Lung (tissue), 12 donors: ENCODE results near the gene AAMP. TPM values are rescaled to one million over a fixed set of nuclear protein-coding genes. Genes with fewer than 3 reads are reported as not detected.

ENCODE experiments used
- ATAC-seq: fragments of 200-7000 bp; cut with Tn5 transposase; one replicate; pipeline ENCODE4 v1.9.1; 2020; ENCODE audit warnings: moderate number of reproducible peaks; ENCODE audit not compliant: insufficient read depth, low FRiP score
- DNase-seq, 3 donors: peaks; one replicate each; pipeline ENCODE4 v3.0.0-alpha.2; 2013 to 2017
- H3K27ac ChIP-seq, 2 donors: one replicate each; pipeline ENCODE4 v1.5.1; 2013; ENCODE audit warnings: mild to moderate bottlenecking in 2 of 2, moderate library complexity in 2 of 2, control low read depth in 1 of 2, inconsistent platforms in 1 of 2, low read depth in 1 of 2, low read length in 1 of 2
- H3K27me3 ChIP-seq, 3 donors: one replicate each; pipeline ENCODE4 v1.5.1; 2013; ENCODE audit warnings: low read length in 2 of 3; ENCODE audit not compliant: control insufficient read depth in 3 of 3, insufficient read depth in 3 of 3
- H3K36me3 ChIP-seq, 4 donors: one replicate each; pipeline ENCODE4 v1.5.1; 2013; ENCODE audit warnings: low read length in 4 of 4, mild to moderate bottlenecking in 1 of 4, moderate library complexity in 1 of 4; ENCODE audit not compliant: control insufficient read depth in 4 of 4, insufficient read depth in 4 of 4
- H3K4me1 ChIP-seq, 5 donors: one replicate each; pipeline ENCODE4 v1.5.1; 2013; ENCODE audit warnings: low read length in 5 of 5, mild to moderate bottlenecking in 2 of 5, moderate library complexity in 1 of 5; ENCODE audit not compliant: control insufficient read depth in 5 of 5, insufficient read depth in 5 of 5
- H3K4me3 ChIP-seq: one replicate; pipeline ENCODE4 v1.5.1; 2013; ENCODE audit warnings: mild to moderate bottlenecking, control low read depth, moderate library complexity
- H3K9ac ChIP-seq, 2 donors: one replicate each; pipeline ENCODE4 v1.5.1; 2013; ENCODE audit warnings: low read length in 2 of 2, control low read depth in 1 of 2; ENCODE audit not compliant: insufficient read depth in 1 of 2
- H3K9me3 ChIP-seq, 4 donors: one replicate each; pipeline ENCODE4 v1.5.1; 2013; ENCODE audit warnings: low read length in 3 of 4, mild to moderate bottlenecking in 1 of 4, moderate library complexity in 1 of 4; ENCODE audit not compliant: control insufficient read depth in 4 of 4, insufficient read depth in 3 of 4
- WGBS, 2 donors: extraction: QIAGEN DNeasy Blood & Tissue Kit; methylation state at CpG; one replicate each; pipeline ENCODE4 v1.1.7; 2013; 5-methylcytosine and 5-hydroxymethylcytosine counted together
- polyA plus RNA-seq, 2 donors: library from polyadenylated mRNA; stranded (reverse); fragments of 200-250 nt; gene quantifications; one replicate each; pipeline ENCODE4 v1.2.1, GENCODE V29; 2013
- total RNA-seq, 2 donors: library from RNA; depleted of rRNA in 1 of 2; stranded (reverse); fragments of >200 nt in 1 of 2; gene quantifications; one replicate each; pipeline ENCODE4 v1.2.1, GENCODE V29; 2014 to 2021
- TF ChIP-seq, protein P1 (sequence below): IDR thresholded peaks from 2 replicates; pipeline ENCODE4 v1.5.1; 2012; ENCODE audit warnings: mild to moderate bottlenecking; ENCODE audit errors: control extremely low read depth, extremely low read depth
- donor health status: control.
- donor health status: control.
- donor health status: Bipolar disorder and iron deficiency.
- donor health status: healthy.
- donor health status: DM: yes; HTN: yes; CAD: no.

The AAMP gene
- total and polyA plus RNA-seq, 4 donors: 62.0 to 193 (median 78.5) TPM

DNA sequence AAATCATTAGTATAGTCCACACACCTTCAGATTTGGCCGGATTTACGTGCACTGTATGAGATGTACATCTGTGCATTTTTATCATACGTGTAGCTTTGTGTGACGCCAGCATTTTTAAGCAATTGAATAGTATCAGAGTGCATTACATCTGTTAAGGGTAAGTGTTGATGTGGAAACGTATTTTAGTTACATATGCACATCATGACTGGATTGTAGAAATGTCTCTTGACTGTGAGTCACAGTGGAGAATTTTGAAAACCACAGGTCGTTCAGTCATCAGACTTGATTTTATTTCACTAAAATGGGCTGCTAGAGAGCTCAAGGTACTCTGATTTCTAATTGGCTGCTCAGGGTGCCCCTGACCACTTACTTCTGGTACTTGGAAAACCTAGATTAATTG, 14.5 kb downstream of the AAMP start:
- no peak for ATAC-seq
- Histone ChIP-seq H3K27me3 (no peaks in the 10 kb centered on the region), H3K36me3 (peaks cover 14 to 42% (median 38%) of the 10 kb centered on the region in 4 donors), H3K27ac (no peak overlapping the region), H3K4me3 (no peak overlapping the region), H3K9me3 (no peaks in the 10 kb centered on the region), H3K9ac (no peak overlapping the region), H3K4me1 (peaks cover 0 to 23% (median 10%) of the 10 kb centered on the region in 5 donors)
- TF ChIP-seq, protein P1, sequence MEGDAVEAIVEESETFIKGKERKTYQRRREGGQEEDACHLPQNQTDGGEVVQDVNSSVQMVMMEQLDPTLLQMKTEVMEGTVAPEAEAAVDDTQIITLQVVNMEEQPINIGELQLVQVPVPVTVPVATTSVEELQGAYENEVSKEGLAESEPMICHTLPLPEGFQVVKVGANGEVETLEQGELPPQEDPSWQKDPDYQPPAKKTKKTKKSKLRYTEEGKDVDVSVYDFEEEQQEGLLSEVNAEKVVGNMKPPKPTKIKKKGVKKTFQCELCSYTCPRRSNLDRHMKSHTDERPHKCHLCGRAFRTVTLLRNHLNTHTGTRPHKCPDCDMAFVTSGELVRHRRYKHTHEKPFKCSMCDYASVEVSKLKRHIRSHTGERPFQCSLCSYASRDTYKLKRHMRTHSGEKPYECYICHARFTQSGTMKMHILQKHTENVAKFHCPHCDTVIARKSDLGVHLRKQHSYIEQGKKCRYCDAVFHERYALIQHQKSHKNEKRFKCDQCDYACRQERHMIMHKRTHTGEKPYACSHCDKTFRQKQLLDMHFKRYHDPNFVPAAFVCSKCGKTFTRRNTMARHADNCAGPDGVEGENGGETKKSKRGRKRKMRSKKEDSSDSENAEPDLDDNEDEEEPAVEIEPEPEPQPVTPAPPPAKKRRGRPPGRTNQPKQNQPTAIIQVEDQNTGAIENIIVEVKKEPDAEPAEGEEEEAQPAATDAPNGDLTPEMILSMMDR: no peak
- DNase-seq: no peak
- WGBS, 2 donors: 66 to 89% methylated on average over 6 of the region's 6 CpGs

DNA sequence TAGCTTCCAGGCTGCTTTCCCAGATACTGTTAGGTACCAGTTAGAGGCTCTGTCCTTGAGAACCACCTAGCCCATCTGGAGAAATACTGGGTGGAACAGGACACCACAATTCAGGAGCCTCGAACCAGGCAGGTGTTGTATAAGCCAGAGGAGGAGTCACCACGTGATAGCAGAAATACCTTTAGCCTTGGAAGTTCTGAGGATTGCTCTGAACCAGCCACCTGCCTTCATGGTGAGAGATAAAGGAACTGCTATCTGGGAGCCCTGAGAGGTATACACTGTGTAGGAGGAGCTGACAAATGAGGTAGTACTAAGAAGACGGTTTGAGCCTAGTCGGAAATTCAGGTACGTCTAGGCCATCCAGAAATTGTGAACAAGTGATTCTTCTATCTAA, 16.7 kb downstream of the AAMP start:
- DNase-seq: no peak
- Histone ChIP-seq H3K9ac (no peak overlapping the region), H3K36me3 (peaks cover 26 to 62% (median 56%) of the 10 kb centered on the region in 4 donors), H3K27me3 (no peaks in the 10 kb centered on the region), H3K4me3 (no peak overlapping the region), H3K4me1 (peaks cover 0 to 7% (median 0%) of the 10 kb centered on the region in 5 donors), H3K27ac (no peak overlapping the region), H3K9me3 (no peaks in the 10 kb centered on the region)
- TF ChIP-seq, protein P1: no peak
- WGBS, 2 donors: 88 to 93% methylated on average over 5 of the region's 5 CpGs
- no peak for ATAC-seq

DNA sequence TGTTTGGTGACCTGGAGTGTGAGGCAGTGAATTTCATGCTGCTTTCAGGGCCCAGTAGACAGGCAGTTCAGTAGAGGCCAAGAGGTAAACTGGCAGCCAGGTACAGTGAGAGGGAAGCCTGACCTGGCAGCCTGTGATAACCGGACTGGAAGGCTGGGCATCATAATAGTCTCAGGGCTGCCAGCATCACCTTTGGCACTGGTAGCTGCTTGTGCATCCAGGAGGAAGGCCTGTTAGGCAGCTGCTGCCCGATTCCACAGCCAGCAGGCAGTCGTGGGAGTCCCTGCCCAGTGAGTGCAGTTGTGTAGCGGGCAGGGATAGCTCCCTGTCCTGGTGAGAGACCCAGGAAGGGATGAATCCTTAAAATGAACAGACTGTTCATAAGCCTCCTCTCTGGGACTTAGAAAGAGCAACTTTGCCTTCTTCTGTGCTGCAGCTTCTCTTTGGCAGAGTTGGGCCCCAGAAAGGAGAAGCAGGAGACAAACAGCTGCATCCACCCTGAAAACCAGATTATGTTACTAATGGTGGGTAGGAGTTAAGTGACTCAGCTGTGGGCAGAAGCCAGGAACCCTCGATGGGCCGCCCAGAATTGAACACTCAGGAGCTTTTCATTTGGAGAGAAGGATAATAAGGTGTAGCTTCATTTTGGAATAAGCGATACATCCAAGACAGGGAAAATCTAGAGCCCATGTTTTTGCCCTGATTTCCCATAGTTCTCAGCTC, 17.3 kb downstream of the AAMP start:
- Histone ChIP-seq H3K4me1 (peaks cover 0 to 6% (median 0%) of the 10 kb centered on the region in 5 donors), H3K36me3 (peaks cover 30 to 65% (median 59%) of the 10 kb centered on the region in 4 donors), H3K9me3 (no peaks in the 10 kb centered on the region), H3K27me3 (no peaks in the 10 kb centered on the region), H3K27ac (no peak overlapping the region), H3K4me3 (no peak overlapping the region), H3K9ac (no peak overlapping the region)
- WGBS, 2 donors: 66 to 67% methylated on average over 7 of the region's 7 CpGs
- TF ChIP-seq, protein P1: no peak
- no peak for ATAC-seq
- DNase-seq: no peak
